ENCODE data around the gene ANTKMT. TPM values are rescaled to one million over a fixed set of nuclear protein-coding genes. Genes with fewer than 3 reads are reported as not detected.

The ANTKMT gene
- total RNA-seq, 6 experiments from 2014 or later: 19.7 to 56.0 (median 28.2) TPM

GRCh38 chr16:681746-682427, 39.1 kb upstream of the ANTKMT start:
- Histone ChIP-seq H3K4me3 (peak overlapping the region in 2 of 3 donors; percentile 62 to 77), H3K4me1 (peaks cover 0 to 41% (median 13%) of the 10 kb centered on the region in 4 donors), H3K27ac (no peak overlapping the region), H3K27me3 (no peaks in the 10 kb centered on the region), H3K9me3 (no peaks in the 10 kb centered on the region), H3K36me3 (peaks cover 0 to 20% (median 7%) of the 10 kb centered on the region in 4 donors)
- no peak for DNase-seq
- WGBS (ENCODE audit: insufficient coverage, low coverage, low lambda C conversion rate, missing lambda C conversion rate): 42% methylated on average over 8 of the region's 28 CpGs
- no peak for ATAC-seq
- no peak for TF ChIP-seq CTCF (IDR thresholded peaks at IDR 0.05)
- TF ChIP-seq POLR2A (IDR thresholded peaks at IDR 0.05): no peak
- intact Hi-C loops (cut with DNase I): no loop called here

GRCh38 chr16:682493-683395, 38.2 kb upstream of the ANTKMT start:
- TF ChIP-seq CTCF (IDR thresholded peaks at IDR 0.05) (no peak), POLR2A (IDR thresholded peaks at IDR 0.05) (no peak)
- H3K9me3 ChIP-seq: no peaks in the 10 kb centered on the region
- WGBS (ENCODE audit: insufficient coverage, low coverage, low lambda C conversion rate, missing lambda C conversion rate): 59% methylated on average over 13 of the region's 36 CpGs
- peaks cover 0 to 41% (median 13%) of the 10 kb centered on the region in 4 donors for H3K4me1 ChIP-seq
- no peak overlapping the region for H3K27ac ChIP-seq
- ATAC-seq (no peak), DNase-seq (peak in 1 of 3 donors; percentile 56)
- no peaks in the 10 kb centered on the region for H3K27me3 ChIP-seq
- intact Hi-C loops (cut with DNase I): no loop called here
- peaks cover 0 to 21% (median 7%) of the 10 kb centered on the region in 4 donors for H3K36me3 ChIP-seq
- H3K4me3 ChIP-seq: peak overlapping the region in 1 of 3 donors; percentile 84

GRCh38 chr16:683396-684070, 37.4 kb upstream of the ANTKMT start:
- Histone ChIP-seq H3K27me3 (no peaks in the 10 kb centered on the region), H3K4me1 (peaks cover 0 to 40% (median 14%) of the 10 kb centered on the region in 4 donors), H3K9me3 (no peaks in the 10 kb centered on the region), H3K36me3 (peaks cover 0 to 21% (median 7%) of the 10 kb centered on the region in 4 donors), H3K27ac (peak overlapping the region in 2 of 3 donors; percentile 32 to 36), H3K4me3 (peak overlapping the region; percentile 47 to 84 (median 68))
- TF ChIP-seq POLR2A (IDR thresholded peaks at IDR 0.05) (no peak), CTCF (IDR thresholded peaks at IDR 0.05) (no peak)
- DNase-seq (peak in 1 of 3 donors; percentile 60), ATAC-seq (no peak)
- intact Hi-C loops (cut with DNase I): no loop called here
- WGBS (ENCODE audit: insufficient coverage, low coverage, low lambda C conversion rate, missing lambda C conversion rate): 41% methylated on average over 5 of the region's 57 CpGs

- peaks cover 0 to 21% (median 7%) of the 10 kb centered on the region in 4 donors for H3K36me3 ChIP-seq
- peak; percentile 98 for DNase-seq
- H3K27me3 ChIP-seq: no peaks in the 10 kb centered on the region
- peak within 1 kb of the TSS; percentile 32 to 40 (median 36) for H3K27ac ChIP-seq
- peak within 1 kb of the TSS; percentile 47 to 84 (median 68) for H3K4me3 ChIP-seq
- ATAC-seq: peak; percentile 60 to 71 (median 66)
- peak; percentile 63 for TF ChIP-seq POLR2A (IDR thresholded peaks at IDR 0.05)
- no peak for TF ChIP-seq CTCF (IDR thresholded peaks at IDR 0.05)
- H3K9me3 ChIP-seq: no peaks in the 10 kb centered on the region
- peaks cover 0 to 41% (median 17%) of the 10 kb centered on the region in 4 donors for H3K4me1 ChIP-seq
- intact Hi-C loops (cut with DNase I): no loop called here
- WGBS (ENCODE audit: insufficient coverage, low coverage, low lambda C conversion rate, missing lambda C conversion rate): 0% methylated on average over 3 of the region's 91 CpGs
Observed at GRCh38 chr16:684071-684794, 36.7 kb upstream of the ANTKMT start, which contains the start of gene JMJD8. JMJD8 (minus strand) TSS chr16:684334; CDS start chr16:684319, 15 bp downstream.
